Fibroblast of gingiva (primary cell): ENCODE measurements around the gene DESI2.
"Not testable (repeated sequence)": the region's sequence is repeated elsewhere in the genome, so short reads cannot be mapped to it uniquely, and the experiment has no call there.

ENCODE experiments used
- DNase-seq: peaks from one replicate; pipeline ENCODE4 v3.0.0-alpha.2; 2011; ENCODE audit warnings: low read depth

DESI2 gene

DNA sequence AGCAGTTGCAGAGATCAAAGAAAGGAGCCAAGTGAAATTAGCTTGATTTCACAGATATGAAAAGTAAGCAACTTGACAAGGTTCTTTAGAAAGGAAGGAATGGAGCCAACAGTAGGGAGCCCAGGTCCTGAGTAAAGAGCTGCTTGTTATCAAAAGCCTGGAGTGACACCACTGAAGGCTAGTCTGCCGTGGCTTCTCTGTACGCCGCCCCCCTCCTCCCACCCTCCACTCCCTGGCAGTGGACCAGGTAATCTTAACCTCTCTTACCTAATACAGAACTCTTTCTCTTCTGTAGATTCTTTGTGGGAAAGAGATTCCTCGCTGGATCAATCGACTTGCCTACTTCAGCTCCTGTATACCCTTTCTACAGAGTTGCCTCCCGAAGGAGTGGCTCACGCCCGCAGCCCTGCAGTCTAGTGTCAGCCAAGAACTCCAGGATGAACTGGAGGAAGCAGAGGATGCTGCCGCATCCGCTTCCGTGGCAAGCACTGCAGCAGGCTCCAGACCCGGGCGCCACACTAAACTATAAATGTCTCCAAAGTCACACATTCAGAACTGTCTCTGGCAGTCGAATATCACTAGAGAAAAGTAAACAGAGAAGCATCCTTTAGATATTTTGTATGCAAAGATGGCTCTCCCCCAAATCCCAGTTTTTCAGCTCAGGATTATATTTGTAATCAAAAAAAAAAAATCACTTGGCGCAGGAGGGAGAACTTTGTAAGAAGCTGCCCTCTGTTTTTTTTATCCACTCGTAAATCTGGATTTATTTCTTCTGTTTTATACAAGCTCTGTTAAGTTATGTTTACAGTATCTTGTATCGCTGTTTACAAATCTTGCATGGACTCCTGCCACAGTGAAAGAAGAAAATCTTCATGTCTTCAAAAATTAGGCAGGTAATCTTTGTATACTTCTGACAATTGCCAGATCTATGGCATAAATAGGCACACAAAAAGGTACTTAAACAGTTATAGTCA lies 52.6 kb downstream of the DESI2 start:
- DNase-seq: no peak

DNA sequence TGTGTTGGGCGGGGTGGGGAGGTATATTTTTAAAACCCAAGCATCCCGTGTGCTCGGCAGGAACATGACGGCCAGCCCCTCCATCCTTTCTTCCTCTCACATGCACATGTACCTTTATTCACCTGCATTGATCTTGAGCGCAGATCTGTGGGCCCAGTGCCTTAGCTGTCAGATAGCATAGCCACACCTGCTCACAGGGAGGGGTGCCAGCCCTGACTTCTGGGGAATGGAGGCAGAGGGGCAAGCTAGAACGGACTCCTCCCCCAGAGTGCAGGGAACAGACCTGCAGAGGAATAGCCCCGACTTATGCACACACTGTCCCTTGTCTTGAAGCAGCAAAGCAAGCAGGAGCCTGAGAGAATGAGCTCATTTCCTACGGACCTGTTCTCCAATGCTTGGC lies 56.1 kb downstream of the DESI2 start:
- DNase-seq: no peak

DNA sequence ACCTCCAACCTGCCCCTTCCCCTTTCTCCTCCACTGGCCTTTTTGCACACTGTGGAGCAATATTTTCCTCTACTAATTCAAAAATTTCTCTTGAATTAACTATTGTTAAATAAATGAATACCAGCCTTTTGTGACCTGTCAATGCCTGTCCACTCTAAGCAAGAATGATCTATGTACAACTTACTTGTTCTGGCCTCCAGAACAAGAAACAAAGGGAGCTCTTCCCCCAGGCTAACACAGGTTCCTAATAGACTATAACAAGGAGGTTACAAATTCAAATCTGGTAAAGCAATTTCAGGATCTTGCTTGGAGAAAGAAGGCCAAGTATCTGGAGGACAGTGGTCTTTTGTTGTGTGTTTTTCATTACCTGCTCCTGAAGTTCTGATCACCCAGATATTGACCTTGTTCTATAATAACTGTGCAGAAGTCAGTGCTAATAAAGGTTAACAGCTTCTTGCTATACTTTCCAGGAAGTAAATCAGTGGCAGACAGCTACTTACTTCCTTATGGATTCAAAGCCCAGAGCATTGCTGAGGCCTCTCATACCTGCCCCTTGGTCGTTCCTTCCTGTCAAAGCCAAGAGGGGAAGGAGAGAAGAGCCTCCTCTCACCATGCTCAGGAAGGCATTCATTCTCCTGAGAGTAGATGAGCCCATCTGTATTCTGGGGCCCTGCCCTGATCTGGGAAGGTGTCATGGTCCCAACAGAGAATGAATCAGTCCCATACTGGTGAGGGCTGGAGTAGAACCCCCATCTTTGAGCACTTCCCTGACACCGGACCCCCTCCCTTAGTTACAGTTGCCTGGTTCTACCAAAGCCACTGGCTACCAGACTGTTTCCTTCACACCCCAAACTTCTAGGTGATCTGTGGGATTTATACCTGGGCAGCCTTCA lies 56.8 kb downstream of the DESI2 start:
- no peak for DNase-seq

DNA sequence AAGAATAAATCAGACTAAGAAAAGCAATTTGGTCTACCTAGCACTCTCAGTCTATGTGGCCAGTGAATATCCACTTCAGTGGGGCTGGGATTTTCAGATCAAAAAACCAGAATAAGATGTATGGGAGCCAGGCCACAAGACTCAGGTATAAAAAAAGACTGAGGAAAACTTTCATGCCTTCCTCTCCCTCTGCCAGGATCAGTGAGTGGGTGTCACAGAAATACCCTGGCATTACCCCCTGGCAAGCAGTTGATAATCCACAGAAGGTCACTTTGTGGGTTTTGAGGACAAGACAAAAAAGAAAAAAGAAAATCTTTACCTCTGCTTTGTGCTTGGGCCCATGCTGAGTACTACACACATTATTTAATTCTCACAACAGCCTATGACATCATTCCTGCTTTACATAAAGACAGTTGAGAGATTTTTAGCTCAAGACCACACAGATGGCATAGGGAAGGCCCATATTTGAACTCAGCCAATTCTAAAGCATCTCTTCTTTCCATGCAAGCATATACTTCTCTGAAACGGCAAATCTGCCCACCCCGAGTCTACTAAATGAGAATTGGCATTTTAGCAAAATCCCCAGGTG lies 57.6 kb downstream of the DESI2 start:
- no peak for DNase-seq

DNA sequence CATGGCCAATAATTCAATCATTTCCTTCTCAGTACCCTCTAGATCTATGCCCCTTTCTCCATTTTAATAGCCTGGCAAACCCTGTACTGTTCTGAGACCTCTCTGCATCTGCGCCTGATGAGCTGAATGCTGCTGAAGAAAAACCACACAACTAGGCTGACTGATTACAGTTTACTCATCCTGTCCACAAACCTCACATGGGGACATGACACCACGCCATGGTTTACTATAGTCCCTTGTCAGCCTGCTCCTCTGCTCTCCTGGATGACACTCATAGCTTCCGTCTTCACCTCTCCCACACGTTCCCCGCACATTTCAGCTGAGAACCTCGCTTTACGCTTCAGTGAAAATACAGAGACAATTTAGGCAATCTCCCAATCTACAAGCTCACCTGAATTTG lies 59.7 kb downstream of the DESI2 start:
- no peak for DNase-seq

DNA sequence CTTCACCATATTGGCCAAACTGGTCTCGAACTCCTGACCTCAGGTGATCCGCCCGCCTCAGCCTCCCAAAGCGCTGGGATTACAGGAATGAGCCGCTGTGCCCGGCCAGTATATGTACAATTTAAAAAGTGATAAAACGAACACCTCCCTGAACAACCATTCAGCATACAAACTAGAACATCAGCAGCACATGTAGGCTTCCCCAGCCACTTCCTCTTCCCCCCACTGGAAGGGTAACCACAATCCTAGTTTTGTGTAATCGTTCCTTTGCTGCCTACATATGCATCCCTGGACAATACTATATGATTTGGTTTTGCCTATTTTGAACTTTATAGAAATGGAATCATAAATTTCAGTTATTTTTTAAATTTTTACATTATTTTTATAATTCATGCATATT lies 60.4 kb downstream of the DESI2 start:
- no peak for DNase-seq

DNA sequence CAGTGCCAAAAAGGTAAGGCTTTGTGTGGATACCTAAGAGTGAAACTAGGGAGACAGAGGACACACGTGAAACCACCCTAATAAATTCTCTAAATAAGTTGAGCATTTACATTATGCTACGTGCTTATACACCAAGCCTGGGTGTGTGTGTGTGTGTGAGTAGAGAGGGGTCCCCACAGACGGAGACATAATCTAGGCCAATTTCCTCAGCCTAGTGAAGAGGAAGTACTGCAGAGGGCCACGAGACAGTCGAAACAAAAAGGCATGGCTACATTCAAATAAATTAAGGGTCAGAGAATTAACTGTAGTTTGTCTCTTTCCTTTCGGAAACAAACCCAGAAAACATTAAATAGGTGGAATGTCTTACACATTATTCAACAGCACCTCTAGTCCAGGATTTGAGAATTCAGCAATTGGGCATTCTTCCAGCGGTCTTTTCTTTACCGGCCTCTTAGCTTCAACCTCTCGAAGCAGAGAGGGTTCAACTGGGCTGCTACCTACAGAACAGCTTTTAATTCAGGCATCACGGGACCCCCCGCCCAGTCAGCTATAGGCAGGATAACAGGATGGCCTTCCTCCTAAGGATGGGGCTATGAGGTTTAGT lies 75.0 kb downstream of the DESI2 start:
- DNase-seq: no peak

DNA sequence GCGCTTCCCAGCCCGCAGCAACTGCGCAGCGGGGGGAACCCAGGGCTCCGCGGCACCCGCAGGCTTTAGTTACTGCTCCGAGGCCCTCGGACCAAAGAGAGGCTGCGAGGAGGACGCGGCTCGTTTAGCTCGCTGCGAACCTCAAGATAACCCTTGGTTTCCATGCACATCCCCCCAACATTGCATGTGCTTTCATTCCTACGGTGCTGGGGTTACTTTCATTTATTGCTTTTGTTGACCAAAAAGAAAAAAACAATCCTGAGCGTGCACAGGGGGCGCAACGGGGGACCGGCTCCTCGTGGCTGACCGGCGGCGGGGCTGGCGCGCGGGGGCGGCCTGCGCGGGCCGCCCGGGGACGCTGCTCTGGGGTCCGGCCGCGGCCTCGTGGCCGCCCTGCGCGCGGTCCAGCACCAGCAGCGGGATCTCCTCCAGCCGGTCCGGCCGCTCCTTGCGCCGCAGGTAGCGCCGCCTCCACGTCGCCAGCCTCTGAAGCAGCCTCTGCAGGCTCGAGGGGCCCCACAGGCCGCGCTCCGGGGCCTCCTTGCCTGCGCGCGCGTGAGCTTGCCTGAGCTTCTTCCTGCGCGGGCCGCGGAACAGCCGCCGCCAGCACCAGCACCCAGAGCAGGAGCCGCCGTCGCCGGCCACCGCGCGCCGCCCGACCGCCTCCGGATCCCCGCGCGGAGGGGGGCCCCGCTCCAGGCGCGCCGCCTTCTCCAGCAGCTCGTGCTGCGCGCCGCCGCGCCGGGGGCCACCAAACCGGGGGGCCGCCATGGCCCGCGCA lies 77.4 kb downstream of the DESI2 start:
- peak; percentile 53 for DNase-seq

DNA sequence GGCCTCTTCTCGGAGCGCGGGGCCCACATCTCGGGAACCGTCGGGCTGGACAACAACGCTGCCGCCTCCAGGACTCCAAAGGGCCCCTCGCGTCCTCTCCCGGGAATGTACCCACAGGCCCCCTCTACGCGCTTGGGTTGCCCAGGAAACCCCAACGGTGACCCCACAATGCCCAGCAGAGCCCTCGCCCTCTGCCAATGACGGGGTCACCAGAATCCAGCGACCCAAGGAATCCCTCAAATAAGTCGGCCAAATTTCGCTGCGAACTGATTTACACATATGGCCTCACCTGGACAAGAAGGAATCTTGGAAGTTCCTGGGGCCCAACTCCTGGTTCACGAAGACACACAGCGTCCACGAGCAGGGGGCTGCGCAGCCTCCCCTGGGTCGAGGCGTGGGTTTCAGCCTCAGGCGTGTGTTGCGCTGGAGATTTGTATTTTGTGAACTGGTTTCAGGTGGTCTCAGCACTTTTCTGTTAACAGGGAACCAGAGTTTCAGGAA lies 78.1 kb downstream of the DESI2 start:
- no peak for DNase-seq

DNA sequence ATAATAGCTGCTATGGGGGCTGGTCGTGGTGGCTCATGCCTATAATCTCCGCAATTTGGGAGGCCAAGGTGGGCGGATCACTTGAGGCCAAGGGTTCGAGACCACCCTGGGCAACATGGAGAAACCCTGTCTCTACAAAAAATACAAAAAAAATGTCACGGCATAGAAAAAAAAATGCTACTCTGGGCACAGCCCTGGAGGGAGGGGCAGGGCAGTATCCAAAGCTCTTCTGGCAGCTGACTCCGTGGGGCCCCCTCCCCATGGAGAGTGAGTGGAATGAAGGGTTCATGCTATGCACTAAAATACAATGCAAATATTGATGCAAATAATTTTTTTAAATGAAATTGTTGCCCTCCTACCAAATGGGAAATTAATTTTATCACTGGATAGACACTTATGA lies 78.7 kb downstream of the DESI2 start:
- DNase-seq: no peak

DNA sequence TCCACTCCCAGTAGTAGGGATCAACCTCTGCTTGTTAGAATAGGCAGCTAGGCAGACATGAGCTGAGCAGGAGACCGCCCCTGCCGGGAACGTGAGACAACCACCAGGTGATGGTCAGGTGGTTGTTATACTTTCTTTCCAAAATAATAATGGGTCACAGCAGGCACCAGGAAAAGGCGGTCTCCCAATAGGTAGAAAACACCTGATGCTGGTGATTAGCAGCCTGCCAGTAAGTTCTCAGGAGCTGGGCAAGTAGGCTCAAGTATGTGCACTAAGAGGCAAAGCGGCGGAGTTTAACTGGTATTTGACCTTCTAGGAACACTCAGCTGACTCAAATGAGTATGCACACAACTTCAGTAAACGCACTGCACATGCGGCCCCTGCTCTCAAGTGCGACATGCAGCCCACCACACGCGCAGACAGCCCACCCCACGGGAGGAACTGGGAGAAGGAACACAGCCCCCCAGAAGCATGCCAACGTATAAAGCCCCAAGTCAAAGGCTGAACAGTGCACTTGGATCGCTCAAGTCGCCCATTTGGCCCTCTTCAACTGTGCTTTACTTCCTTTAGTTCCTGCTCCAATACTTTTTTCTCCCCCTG lies 80.0 kb downstream of the DESI2 start:
- DNase-seq: no peak

DNA sequence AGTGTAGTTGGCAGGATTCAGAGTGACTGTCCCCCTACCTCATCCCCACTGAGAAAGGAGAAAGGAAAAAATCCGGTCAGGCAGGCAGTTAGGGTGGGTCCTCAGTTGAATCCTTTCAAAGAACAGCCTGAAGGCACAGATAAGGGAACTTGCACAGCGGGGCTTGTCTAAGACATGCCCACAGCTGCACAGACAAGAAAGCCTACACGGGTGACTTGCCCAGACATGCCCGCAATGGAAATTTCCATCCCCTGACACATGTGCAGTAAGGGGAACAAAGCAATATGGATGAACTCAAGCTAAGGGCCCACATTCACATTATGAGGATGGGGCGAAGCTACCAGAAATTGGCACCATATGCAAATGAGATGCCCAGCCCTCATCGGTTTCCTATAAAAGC lies 82.5 kb downstream of the DESI2 start:
- DNase-seq: no peak

DNA sequence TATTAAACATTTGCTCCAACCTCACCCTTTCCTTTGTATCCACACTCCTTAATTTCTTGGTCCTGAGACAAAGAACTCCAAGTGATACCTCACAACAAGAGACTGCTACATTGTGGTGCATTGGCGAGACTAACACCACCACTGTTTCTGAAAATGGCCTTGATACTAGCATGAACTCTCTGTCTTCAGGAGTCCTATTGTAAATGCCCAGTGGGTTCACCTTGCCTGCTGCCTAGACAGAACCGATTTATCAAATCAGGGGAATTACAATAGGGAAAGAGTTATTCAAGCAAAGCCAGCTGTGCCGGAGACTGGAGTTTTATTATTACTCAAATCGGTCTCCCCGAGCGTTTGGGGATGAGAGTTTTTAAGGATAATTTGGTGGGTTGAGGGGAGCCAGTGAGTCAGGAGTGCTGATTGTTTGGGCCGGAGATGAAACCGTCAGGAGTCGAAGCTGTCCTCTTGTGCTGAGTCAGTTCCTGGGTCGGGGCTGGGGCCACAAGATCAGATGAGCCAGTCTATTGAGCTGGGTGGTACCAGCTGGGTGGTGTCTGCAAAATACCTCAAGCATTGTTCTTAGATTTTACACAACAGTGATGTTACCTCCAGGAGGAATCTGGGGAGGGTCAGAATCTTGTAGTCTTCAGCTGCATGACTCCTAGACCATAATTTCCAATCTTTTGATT lies 83.1 kb downstream of the DESI2 start:
- DNase-seq: no peak

DNA sequence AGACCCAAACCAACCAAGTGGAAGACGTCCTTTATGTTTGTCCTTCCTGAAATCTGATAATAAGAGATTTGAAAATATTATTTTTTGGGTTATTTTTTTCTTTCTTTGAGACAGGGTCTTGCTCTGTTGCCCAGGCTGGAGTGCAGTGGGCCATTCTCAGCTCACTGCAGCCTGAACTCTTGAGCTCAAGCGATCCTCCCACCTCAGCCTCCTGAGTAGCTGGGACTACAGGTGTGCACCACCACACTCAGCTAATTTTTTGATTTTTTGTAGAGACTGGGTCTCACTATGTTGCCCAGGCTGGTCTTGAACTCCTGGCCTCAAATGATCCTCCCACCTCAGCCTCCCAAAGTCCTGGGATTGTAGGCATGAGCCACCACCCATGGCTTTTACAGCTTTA lies 86.2 kb downstream of the DESI2 start:
- DNase-seq: not testable (repeated sequence)

DNA sequence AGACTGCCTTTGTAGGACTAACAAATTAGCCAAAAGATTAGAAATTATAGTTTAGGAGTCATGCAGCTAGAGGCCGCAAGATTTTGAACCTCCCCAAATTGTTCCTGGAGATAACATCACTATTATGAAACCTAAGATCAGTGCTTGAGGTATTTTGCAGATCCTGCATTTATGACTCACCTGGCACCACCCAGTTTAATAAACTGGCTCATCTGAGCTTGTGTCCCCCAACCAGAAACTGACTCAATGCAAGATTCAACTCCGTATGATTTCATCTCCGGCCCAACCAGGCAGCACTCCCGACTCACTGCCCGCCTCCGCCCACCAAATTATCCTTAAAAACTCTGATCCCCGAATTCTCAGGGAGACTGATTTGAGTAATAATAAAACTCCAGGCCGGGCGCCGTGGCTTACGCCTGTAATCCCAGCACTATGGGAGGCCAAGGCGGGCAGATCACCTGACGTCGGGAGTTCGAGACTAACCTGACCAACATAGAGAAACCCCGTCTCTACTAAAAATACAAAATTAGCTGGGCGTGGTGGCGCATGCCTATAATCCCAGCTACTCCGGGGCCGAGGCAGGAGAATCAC lies 87.2 kb downstream of the DESI2 start:
- not testable (repeated sequence) for DNase-seq

DNA sequence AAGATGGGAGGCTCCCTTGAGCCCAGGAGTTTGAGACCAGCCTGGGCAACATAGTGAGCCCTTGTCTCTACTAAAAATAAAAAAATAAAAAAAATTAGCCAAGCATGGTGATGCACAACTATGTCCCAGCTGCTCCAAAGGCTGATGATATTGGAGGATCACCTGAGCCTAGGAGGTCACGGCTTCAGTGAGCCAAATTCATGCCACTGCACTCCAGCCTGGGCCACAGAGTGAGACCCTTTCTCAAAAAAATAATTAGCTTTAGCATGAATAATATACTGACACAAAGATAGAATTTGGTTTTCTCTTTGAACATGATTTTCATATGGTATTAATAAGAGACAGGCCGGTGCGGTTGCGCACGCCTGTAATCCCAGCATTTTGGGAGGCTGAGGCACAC lies 88.8 kb downstream of the DESI2 start:
- no peak for DNase-seq

DNA sequence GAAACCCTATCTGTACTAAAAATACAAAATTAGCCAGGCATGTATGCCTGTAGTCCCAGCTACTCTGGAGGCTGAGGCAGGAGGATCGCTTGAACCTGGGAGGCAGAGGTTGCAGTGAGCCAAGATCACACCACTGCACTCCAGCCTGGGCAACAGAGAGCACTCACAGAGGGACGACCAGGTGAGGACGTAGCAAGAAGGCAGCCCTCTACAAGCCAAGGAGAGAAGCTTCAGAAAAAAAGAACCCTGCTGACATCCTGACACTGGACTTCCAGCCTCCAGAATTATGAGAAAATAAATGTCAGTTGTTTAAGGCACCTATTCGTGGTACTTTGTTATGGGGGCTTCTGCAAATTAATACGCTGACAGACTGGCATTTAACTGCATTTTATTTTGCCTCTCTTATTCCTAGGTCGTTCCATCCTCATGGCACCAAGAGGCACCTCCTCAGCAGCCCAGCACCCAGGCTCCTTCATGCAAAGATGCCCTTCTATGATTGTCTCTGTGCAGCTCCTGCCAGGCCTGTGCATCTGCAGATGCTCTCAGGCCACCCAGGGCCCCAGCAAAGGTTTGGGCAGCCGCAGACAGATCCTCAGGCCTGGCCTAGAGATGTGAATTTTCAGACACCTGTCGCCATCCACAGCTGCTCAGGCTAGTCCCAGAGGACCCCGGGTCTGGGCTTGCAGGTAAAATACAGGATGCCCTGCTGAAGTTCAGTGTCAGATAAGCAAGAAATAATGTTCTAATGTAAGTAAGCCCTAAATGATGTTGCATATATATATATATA lies 96.5 kb downstream of the DESI2 start:
- DNase-seq: no peak

DNA sequence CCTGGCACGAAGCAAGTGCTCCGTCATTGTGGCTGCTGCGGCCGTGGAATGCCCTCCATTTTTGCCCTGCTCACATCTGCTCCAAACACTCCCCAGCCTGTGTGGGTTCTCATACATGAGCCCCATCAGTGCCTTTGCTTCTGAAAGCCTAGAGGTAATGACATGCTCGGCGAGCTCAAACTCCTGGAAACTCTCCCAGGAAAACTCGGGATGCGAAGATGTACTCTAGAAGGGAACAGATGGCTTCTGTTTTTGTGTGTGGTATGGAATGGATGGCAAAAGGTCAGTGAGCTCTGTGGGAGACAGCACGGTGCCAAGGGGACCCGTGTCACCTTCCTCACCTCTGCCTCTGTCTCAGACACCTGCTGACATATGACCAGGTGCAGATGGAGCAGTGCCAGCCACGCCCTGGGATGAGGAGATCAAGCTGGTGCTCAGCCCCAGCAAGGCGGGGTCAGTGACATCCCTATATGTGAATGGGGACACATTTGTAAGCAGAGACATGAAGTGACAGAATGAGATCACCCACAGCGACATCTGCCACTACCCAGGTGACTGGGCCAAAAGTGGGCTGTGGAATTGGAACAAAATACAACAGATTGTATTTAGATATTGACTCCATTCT lies 98.5 kb downstream of the DESI2 start:
- no peak for DNase-seq
